Cardiac muscle cell (in vitro differentiated cells and primary cell): ENCODE measurements around the gene MICAL2. TPM values are rescaled to one million over a fixed set of nuclear protein-coding genes. Genes with fewer than 3 reads are reported as not detected.

Experiments
- DNase-seq, 2 donors: peaks; one replicate each; pipeline versions ENCODE4 v3.0.0 to v3.0.0-alpha.2; 2010 to 2017; ENCODE audit warnings: low read depth in 1 of 2, low spot score in 1 of 2
- H3K27ac ChIP-seq: fragments of 200-600 bp; sonication (generic); 2 replicates; pipeline ENCODE4 v1.5.1; 2016
- H3K27me3 ChIP-seq: fragments of 200-600 bp; sonication (generic); 2 replicates; pipeline ENCODE4 v1.6.0; 2016; ENCODE audit warnings: control low read depth
- H3K36me3 ChIP-seq: fragments of 200-600 bp; sonication (generic); 2 replicates; pipeline ENCODE4 v1.5.1; 2016; ENCODE audit warnings: control low read depth
- H3K4me1 ChIP-seq: fragments of 200-600 bp; sonication (generic); 2 replicates; pipeline ENCODE4 v1.8.1; 2017; ENCODE audit warnings: low read depth, mild to moderate bottlenecking, mixed run types
- H3K4me3 ChIP-seq: fragments of 200-600 bp; sonication (generic); 2 replicates; pipeline ENCODE4 v1.5.1; 2016; ENCODE audit warnings: mild to moderate bottlenecking
- H3K9me3 ChIP-seq: fragments of 200-600 bp; sonication (generic); 2 replicates; pipeline ENCODE4 v1.5.1; 2017; ENCODE audit warnings: low read depth, mild to moderate bottlenecking, control low read depth
- polyA plus RNA-seq: library from polyadenylated mRNA; unstranded; fragments of >200 nt; fragmentation: Nextera tagmentation; extraction: Ambion mirVana; gene quantifications from 2 replicates; pipeline ENCODE4 v1.2.1, GENCODE V29; 2016
- total RNA-seq: library from RNA; depleted of rRNA; stranded (reverse); fragments of >200 nt; gene quantifications from 2 replicates; pipeline ENCODE4 v1.2.3, GENCODE V29; 2016
- TF ChIP-seq, protein P1 (sequence below): IDR thresholded peaks from 2 replicates; pipeline ENCODE4 v1.5.1; 2012; ENCODE audit warnings: low read depth, mild to moderate bottlenecking, low read length

MICAL2 gene
- total and polyA plus RNA-seq, 2 experiments from 2014 or later: 153 to 178 TPM

DNA sequence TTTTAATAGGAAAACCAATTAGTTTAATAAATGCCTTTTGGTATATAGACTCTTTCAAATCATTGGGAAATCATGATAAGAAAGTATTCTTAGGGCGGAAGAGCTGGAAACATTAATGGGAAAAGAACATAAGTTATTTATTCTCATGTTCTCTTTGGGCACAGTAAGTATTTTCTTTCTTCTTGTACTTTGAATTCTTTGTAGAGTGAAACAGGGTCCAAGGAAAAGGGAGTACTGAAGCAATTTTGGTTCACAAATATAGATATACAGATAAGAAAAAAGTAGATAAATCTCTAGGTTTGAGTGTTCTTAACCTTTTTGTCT is 123.2 kb downstream of the MICAL2 start:
- H3K4me1 ChIP-seq: peaks cover 8% of the 10 kb centered on the region
- peaks cover 47% of the 10 kb centered on the region for H3K36me3 ChIP-seq
- DNase-seq: peak in 1 of 2 donors; percentile 59
- no peaks in the 10 kb centered on the region for H3K27me3 ChIP-seq
- TF ChIP-seq, protein P1, sequence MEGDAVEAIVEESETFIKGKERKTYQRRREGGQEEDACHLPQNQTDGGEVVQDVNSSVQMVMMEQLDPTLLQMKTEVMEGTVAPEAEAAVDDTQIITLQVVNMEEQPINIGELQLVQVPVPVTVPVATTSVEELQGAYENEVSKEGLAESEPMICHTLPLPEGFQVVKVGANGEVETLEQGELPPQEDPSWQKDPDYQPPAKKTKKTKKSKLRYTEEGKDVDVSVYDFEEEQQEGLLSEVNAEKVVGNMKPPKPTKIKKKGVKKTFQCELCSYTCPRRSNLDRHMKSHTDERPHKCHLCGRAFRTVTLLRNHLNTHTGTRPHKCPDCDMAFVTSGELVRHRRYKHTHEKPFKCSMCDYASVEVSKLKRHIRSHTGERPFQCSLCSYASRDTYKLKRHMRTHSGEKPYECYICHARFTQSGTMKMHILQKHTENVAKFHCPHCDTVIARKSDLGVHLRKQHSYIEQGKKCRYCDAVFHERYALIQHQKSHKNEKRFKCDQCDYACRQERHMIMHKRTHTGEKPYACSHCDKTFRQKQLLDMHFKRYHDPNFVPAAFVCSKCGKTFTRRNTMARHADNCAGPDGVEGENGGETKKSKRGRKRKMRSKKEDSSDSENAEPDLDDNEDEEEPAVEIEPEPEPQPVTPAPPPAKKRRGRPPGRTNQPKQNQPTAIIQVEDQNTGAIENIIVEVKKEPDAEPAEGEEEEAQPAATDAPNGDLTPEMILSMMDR: no peak
- H3K27ac ChIP-seq: peak overlapping the region; percentile 79
- no peaks in the 10 kb centered on the region for H3K9me3 ChIP-seq
- H3K4me3 ChIP-seq: no peak overlapping the region

DNA sequence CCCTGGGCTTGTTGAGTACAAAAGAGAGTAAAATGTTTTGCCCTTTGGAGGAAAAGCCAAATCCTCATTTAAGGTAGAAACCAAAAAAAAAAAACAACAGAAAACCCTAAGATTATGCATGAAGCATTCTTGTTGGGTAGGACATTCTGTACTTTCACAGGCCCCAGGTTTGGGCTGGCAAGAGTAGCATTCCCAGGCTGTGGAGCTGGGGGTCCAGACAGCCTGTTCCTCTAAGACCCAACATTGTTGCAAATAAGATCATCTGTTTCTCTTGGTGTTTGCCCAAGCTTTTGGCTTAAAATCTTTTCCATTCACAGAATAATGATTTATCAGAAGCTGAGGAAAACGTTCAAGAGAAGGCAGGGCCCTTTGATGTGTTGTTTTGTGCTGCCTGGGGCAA is 123.8 kb downstream of the MICAL2 start:
- H3K36me3 ChIP-seq: peaks cover 51% of the 10 kb centered on the region
- H3K4me3 ChIP-seq: no peak overlapping the region
- peaks cover 8% of the 10 kb centered on the region for H3K4me1 ChIP-seq
- TF ChIP-seq, protein P1: no peak
- no peaks in the 10 kb centered on the region for H3K9me3 ChIP-seq
- H3K27ac ChIP-seq: peak overlapping the region; percentile 79
- H3K27me3 ChIP-seq: no peaks in the 10 kb centered on the region
- DNase-seq: peak in 1 of 2 donors; percentile 36

DNA sequence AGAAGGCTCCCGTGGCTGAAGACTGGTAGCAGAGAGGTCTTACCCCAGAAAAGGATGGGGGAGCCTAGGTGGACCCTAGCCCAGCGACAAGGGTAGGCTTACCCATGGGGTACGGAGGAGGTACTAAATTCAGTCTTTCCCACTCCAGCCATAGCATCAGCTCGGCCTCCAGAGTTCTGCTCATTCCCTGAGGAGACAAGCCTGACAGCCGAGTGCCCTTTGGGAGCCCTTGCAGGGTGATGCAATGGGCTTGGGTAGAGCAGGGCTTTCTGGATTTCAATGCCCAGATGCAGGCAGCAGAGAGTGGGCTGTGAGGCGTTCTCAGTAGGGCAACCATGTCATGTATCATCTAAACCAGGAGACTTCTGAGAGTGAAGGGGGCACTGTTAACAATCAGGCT is 124.7 kb downstream of the MICAL2 start:
- H3K4me3 ChIP-seq: no peak overlapping the region
- no peak for DNase-seq
- no peaks in the 10 kb centered on the region for H3K9me3 ChIP-seq
- peak overlapping the region; percentile 79 for H3K27ac ChIP-seq
- peaks cover 55% of the 10 kb centered on the region for H3K36me3 ChIP-seq
- TF ChIP-seq, protein P1: no peak
- no peaks in the 10 kb centered on the region for H3K27me3 ChIP-seq
- peaks cover 8% of the 10 kb centered on the region for H3K4me1 ChIP-seq

DNA sequence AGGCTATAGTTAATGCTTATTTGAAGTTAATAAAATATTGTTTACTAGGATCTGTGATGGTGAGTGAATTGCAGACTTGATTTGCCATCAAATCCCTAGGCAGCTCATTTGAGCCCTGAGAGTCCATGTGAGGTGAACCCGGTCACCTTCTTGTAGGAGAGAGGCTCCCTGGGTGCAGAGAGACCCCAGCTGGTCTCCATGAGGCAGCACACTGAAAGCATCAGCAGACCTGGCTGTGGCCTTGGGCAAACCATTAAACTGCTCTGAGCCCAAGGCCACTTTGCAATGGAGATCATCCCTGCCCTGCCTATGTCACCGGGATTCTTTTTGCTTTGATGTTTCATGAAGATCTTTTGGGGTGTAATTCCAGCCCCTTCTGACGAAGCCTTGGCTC is 125.2 kb downstream of the MICAL2 start:
- H3K4me1 ChIP-seq: peaks cover 8% of the 10 kb centered on the region
- no peak overlapping the region for H3K4me3 ChIP-seq
- peak overlapping the region; percentile 79 for H3K27ac ChIP-seq
- H3K9me3 ChIP-seq: no peaks in the 10 kb centered on the region
- DNase-seq: peak; percentile 43 to 59
- TF ChIP-seq, protein P1: peak; percentile 13
- H3K27me3 ChIP-seq: no peaks in the 10 kb centered on the region
- H3K36me3 ChIP-seq: peaks cover 56% of the 10 kb centered on the region

DNA sequence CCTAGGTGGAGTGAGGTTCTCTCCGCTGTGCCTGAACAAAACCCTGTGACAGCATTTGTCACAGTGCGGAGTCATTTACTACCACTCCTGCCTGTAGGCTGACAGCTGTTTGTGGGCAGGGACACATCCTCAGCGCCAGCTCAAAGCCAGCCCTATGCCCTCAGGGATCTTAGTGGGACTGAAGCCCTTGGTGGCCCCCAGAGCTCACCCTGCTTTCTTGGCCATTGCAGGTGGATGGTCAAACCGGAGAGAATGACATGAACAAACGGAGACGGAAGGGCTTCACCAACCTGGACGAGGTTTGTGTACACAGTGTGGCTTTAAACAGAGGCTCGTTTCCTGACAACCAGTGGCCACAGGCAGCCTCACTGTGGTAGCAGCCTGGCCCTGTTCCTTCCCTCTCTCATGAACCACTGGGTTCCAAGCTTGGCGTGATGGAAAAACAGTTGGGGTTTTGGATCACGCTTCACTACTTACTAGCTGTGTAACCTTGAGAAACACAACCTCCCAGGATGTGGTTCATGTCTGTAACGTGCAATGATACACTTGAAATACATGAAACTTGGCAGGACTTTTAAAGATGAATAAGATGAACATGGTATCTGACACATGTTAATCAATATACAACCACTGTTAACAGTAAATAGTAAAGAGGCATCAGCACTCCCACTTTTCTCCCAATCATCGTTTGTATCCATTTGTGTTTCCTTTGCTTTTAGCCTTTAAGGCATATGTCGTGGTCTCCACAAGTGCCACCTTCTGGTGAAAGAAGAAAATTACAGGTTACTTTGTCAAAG is 125.8 kb downstream of the MICAL2 start:
- H3K4me1 ChIP-seq: peaks cover 8% of the 10 kb centered on the region
- H3K27ac ChIP-seq: peak overlapping the region; percentile 79
- H3K27me3 ChIP-seq: no peaks in the 10 kb centered on the region
- peaks cover 58% of the 10 kb centered on the region for H3K36me3 ChIP-seq
- H3K9me3 ChIP-seq: no peaks in the 10 kb centered on the region
- TF ChIP-seq, protein P1: peak; percentile 56
- DNase-seq: peak; percentile 60 to 78
- no peak overlapping the region for H3K4me3 ChIP-seq
